ENCODE measurements around the gene GSS.

GRCh38 chr20:34971561-34972235 lies 16.1 kb upstream of the GSS start:
- TF ChIP-seq CTCF (IDR thresholded peaks at IDR 0.05) (no peak), EZH2 (IDR thresholded peaks at IDR 0.05) (no peak), EZH2phosphoT487 (IDR thresholded peaks at IDR 0.05) (no peak)

Measured in neural progenitor cell (in vitro differentiated cells).